RKO (cell line): ENCODE results near the gene TMEM126B.

Source experiments
- DNase-seq: peaks from one replicate; pipeline ENCODE4 v3.0.0-alpha.2; 2016; ENCODE audit warnings: low spot score

The TMEM126B gene

DNA sequence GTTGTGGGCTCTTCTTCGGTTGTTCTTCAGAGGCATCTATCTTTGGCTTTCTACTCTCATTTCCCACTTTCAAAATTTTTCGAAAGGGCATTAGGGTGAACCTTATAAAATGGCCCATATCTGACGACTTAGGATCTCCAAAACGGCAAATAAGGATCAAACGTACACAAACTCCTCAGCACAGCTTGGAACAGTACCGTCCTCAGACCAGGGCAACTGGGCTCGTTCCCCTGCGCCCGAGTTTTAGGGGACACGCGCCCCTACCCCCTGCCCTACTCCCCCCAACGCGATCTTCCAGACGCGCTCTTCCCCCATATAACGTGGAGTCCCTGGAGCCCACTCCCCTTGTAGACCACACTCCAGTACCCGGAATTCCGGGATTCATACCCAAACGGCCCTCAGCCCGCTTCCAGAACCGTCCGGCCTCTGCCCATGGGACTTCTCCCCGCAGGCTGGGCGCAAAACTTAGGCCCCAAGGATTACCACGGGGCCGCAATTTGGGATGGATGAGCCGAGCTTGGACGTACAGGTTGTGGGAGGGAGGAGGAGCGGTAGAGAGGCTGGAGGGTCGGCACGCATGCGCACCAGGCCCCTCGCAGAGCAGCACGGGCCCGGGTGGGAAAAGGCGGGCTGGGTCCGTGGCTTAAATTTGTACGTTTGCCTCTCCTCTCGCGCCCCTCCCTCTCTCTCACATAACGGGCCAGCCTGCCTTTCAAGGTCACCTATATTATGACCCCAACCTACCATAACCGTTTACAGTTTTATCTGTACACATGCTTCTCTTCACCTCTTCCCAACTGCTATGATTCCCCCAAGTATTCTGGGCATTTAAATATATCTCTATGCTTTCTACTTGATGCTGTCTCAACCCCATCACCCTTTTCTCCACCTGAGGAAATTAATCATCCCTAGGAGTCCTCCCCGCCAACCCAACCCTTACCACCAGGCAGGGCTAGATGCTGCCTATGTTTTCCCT lies 54.2 kb downstream of the TMEM126B start:
- DNase-seq = no peak

DNA sequence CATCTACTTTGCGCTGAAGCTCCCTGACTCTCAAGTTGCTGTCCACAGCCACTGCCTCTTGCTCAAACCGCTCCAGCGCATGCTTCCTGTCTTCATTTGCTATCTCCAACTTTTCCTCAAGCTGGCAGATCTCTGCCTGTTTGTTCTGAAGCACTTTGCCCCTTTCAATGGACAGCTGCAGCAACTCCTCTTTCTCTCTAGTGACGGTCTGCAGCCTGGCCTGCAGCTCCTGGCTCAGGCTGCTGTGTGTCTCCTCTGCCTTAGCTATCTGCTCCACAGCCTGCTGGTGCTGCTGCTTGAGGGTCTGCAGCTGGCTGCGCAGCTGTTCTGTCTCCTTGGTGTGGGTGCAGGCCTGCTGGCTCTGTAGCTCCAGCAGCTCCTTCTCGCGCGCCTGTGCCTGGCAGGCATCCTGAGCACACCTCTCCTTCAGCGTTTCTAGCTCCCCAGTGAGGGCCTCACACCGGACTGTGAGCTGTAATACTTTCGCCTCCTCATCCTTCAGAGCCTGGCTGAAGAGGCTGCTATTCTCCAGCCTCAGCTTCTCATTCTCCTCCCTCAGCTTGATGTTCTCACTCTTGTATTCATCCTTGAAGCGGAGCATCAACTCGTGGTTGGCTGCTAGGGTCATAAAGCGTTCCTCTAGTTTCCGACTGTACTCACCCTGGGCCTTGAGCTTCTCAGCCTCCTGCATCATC lies 56.9 kb downstream of the TMEM126B start:
- DNase-seq = no peak

DNA sequence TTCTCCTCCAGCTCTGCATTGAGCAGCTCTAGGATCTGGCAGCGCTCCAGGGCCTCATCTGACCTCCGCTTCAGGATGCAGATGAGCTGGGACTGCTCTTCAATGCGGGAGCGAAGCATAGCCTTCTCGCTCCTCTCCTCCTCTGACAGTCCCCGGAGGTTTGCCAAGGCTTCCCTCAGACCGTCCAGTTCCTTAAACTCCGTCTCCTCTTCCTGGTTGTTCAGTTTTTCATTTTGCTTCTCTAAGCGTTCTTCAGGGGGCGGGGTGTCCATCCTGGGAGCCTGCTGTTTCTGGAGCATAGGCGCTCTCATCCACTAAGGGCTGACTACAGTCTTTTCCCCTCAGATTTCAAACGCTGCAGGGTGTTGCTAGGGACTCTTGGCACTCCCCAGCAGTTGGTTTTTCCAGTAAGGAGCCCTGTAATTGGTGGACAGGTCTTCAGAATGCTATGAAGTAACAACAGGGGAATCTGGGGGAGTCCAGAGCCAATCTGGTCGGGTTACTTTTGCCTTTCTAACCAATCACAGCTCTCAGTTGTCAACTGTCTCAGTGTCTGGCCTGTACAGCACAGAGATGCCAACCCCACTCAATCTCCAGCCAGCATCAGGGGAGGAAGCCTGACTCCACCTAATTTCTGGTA lies 57.5 kb downstream of the TMEM126B start, which contains the start of gene CCDC89:
Gene CCDC89, minus strand, starts transcription at position 376 of the 640 bp plus-strand sequence. Its CDS starts 65 bp downstream, at position 311.
- DNase-seq = no peak
